ENCODE measurements around the gene TMIGD3.

Gene TMIGD3

DNA sequence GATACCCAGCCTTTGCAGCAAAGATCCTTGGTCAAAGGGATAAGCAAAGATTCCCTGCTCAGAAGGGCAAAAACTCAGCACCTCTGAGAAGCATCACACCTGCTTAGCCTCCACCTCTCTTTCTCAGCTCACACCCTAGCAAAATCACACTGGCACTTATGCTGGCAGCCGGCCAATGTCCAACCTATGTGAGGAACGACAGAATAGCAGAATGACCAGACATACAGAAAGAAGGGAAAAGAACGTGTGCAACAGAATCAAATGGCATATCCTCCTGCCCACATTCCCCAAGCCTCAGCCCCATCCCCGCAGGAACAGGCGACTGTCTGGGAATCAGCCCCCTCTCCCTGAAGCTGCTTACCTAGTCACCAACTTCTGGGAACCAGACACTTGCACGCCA lies 664 bp upstream of the TMIGD3 start:
- Histone ChIP-seq H3K9ac (ENCODE audit: low read length) (no peak overlapping the region), H3K36me3 (ENCODE audit: control insufficient read depth, insufficient read depth, low read length) (no peaks in the 10 kb centered on the region), H3K4me3 (ENCODE audit: low read length) (no peak overlapping the region), H3K27ac (ENCODE audit: low read depth, low read length) (no peak overlapping the region), H3K4me1 (ENCODE audit: control insufficient read depth, insufficient read depth, low read length) (peaks cover 21% of the 10 kb centered on the region), H3K27me3 (ENCODE audit: control insufficient read depth, insufficient read depth, low read length) (no peaks in the 10 kb centered on the region)

- H3K27me3 ChIP-seq (ENCODE audit: control insufficient read depth, insufficient read depth, low read length) = no peaks in the 10 kb centered on the region
- no peak overlapping the region for H3K27ac ChIP-seq (ENCODE audit: low read depth, low read length)
- H3K4me3 ChIP-seq (ENCODE audit: low read length) = no peak overlapping the region
- H3K36me3 ChIP-seq (ENCODE audit: control insufficient read depth, insufficient read depth, low read length) = no peaks in the 10 kb centered on the region
- peaks cover 5% of the 10 kb centered on the region for H3K4me1 ChIP-seq (ENCODE audit: control insufficient read depth, insufficient read depth, low read length)
- no peak overlapping the region for H3K9ac ChIP-seq (ENCODE audit: low read length)
Observed at GRCh38 chr1:111501645-111502044, 1.8 kb downstream of the TMIGD3 start.

- H3K27ac ChIP-seq (ENCODE audit: low read depth, low read length) = no peak overlapping the region
- H3K9ac ChIP-seq (ENCODE audit: low read length) = no peak overlapping the region
- H3K36me3 ChIP-seq (ENCODE audit: control insufficient read depth, insufficient read depth, low read length) = no peaks in the 10 kb centered on the region
- no peak overlapping the region for H3K4me3 ChIP-seq (ENCODE audit: low read length)
- no peaks in the 10 kb centered on the region for H3K4me1 ChIP-seq (ENCODE audit: control insufficient read depth, insufficient read depth, low read length)
- no peaks in the 10 kb centered on the region for H3K27me3 ChIP-seq (ENCODE audit: control insufficient read depth, insufficient read depth, low read length)
Observed at GRCh38 chr1:111499026-111499785, 4.2 kb downstream of the TMIGD3 start.

- no peak overlapping the region for H3K4me3 ChIP-seq (ENCODE audit: low read length)
- no peaks in the 10 kb centered on the region for H3K36me3 ChIP-seq (ENCODE audit: control insufficient read depth, insufficient read depth, low read length)
- no peaks in the 10 kb centered on the region for H3K27me3 ChIP-seq (ENCODE audit: control insufficient read depth, insufficient read depth, low read length)
- H3K9ac ChIP-seq (ENCODE audit: low read length) = no peak overlapping the region
- no peak overlapping the region for H3K27ac ChIP-seq (ENCODE audit: low read depth, low read length)
- no peaks in the 10 kb centered on the region for H3K4me1 ChIP-seq (ENCODE audit: control insufficient read depth, insufficient read depth, low read length)
Observed at GRCh38 chr1:111497592-111497991, 5.8 kb downstream of the TMIGD3 start.

DNA sequence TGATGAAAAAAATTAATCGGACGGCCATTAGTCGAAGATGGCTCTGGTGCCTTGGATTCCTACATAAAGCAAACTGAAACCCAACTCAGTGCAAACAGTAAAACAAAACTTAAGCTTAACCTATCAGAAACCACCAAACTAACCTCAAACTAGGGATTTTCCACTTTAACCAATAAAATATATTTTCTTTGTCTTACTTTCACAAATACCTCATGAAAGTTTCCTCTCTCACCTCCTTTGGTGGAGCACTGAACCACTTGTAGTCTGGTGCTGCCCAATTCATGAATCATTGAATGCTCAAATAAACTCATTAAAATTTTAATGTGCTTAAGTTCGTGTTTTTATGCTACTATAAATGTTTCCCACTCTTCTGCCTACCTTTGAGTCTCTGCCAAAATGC lies 7.0 kb downstream of the TMIGD3 start:
- H3K27ac ChIP-seq (ENCODE audit: low read depth, low read length) = no peak overlapping the region
- H3K4me1 ChIP-seq (ENCODE audit: control insufficient read depth, insufficient read depth, low read length) = no peaks in the 10 kb centered on the region
- no peak overlapping the region for H3K9ac ChIP-seq (ENCODE audit: low read length)
- no peak overlapping the region for H3K4me3 ChIP-seq (ENCODE audit: low read length)
- H3K36me3 ChIP-seq (ENCODE audit: control insufficient read depth, insufficient read depth, low read length) = no peaks in the 10 kb centered on the region
- H3K27me3 ChIP-seq (ENCODE audit: control insufficient read depth, insufficient read depth, low read length) = no peaks in the 10 kb centered on the region

DNA sequence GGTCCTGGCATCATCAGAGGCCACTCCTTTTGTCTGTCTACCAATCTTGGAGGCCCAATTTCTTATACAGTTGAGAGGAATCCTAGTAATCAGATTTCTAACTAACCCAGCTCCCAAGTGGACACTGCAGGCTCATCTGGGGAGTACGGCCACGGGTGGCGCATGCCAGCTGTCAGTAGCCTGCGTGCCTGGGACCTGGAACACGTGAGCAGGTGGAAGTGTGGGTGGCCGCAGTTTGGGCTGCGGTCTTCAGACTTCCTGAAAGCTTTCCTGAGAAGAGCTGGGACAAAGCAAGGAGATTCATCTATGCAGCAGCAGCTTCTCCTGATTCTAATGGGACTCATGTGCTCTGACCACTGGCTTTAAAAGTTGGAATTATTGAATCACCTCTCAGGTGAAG lies 12.4 kb downstream of the TMIGD3 start:
- no peak overlapping the region for H3K4me3 ChIP-seq (ENCODE audit: low read length)
- H3K9ac ChIP-seq (ENCODE audit: low read length) = no peak overlapping the region
- H3K36me3 ChIP-seq (ENCODE audit: control insufficient read depth, insufficient read depth, low read length) = no peaks in the 10 kb centered on the region
- H3K27ac ChIP-seq (ENCODE audit: low read depth, low read length) = no peak overlapping the region
- H3K27me3 ChIP-seq (ENCODE audit: control insufficient read depth, insufficient read depth, low read length) = no peaks in the 10 kb centered on the region
- no peaks in the 10 kb centered on the region for H3K4me1 ChIP-seq (ENCODE audit: control insufficient read depth, insufficient read depth, low read length)

GRCh38 chr1:111490220-111490619 lies 13.2 kb downstream of the TMIGD3 start:
- no peak overlapping the region for H3K27ac ChIP-seq (ENCODE audit: low read depth, low read length)
- no peaks in the 10 kb centered on the region for H3K36me3 ChIP-seq (ENCODE audit: control insufficient read depth, insufficient read depth, low read length)
- no peaks in the 10 kb centered on the region for H3K4me1 ChIP-seq (ENCODE audit: control insufficient read depth, insufficient read depth, low read length)
- H3K4me3 ChIP-seq (ENCODE audit: low read length) = no peak overlapping the region
- no peak overlapping the region for H3K9ac ChIP-seq (ENCODE audit: low read length)
- H3K27me3 ChIP-seq (ENCODE audit: control insufficient read depth, insufficient read depth, low read length) = no peaks in the 10 kb centered on the region

GRCh38 chr1:111489604-111490003 lies 13.8 kb downstream of the TMIGD3 start:
- H3K36me3 ChIP-seq (ENCODE audit: control insufficient read depth, insufficient read depth, low read length) = no peaks in the 10 kb centered on the region
- H3K4me3 ChIP-seq (ENCODE audit: low read length) = no peak overlapping the region
- no peak overlapping the region for H3K27ac ChIP-seq (ENCODE audit: low read depth, low read length)
- no peaks in the 10 kb centered on the region for H3K4me1 ChIP-seq (ENCODE audit: control insufficient read depth, insufficient read depth, low read length)
- no peaks in the 10 kb centered on the region for H3K27me3 ChIP-seq (ENCODE audit: control insufficient read depth, insufficient read depth, low read length)
- H3K9ac ChIP-seq (ENCODE audit: low read length) = no peak overlapping the region

- H3K27ac ChIP-seq (ENCODE audit: low read depth, low read length) = no peak overlapping the region
- no peaks in the 10 kb centered on the region for H3K27me3 ChIP-seq (ENCODE audit: control insufficient read depth, insufficient read depth, low read length)
- no peak overlapping the region for H3K9ac ChIP-seq (ENCODE audit: low read length)
- no peaks in the 10 kb centered on the region for H3K4me1 ChIP-seq (ENCODE audit: control insufficient read depth, insufficient read depth, low read length)
- no peaks in the 10 kb centered on the region for H3K36me3 ChIP-seq (ENCODE audit: control insufficient read depth, insufficient read depth, low read length)
- no peak overlapping the region for H3K4me3 ChIP-seq (ENCODE audit: low read length)
Observed at GRCh38 chr1:111488669-111489068, 14.8 kb downstream of the TMIGD3 start.

- no peaks in the 10 kb centered on the region for H3K36me3 ChIP-seq (ENCODE audit: control insufficient read depth, insufficient read depth, low read length)
- no peak overlapping the region for H3K27ac ChIP-seq (ENCODE audit: low read depth, low read length)
- H3K4me1 ChIP-seq (ENCODE audit: control insufficient read depth, insufficient read depth, low read length) = no peaks in the 10 kb centered on the region
- H3K4me3 ChIP-seq (ENCODE audit: low read length) = no peak overlapping the region
- H3K27me3 ChIP-seq (ENCODE audit: control insufficient read depth, insufficient read depth, low read length) = no peaks in the 10 kb centered on the region
- H3K9ac ChIP-seq (ENCODE audit: low read length) = no peak overlapping the region
Observed at GRCh38 chr1:111487133-111487532, 16.3 kb downstream of the TMIGD3 start.

DNA sequence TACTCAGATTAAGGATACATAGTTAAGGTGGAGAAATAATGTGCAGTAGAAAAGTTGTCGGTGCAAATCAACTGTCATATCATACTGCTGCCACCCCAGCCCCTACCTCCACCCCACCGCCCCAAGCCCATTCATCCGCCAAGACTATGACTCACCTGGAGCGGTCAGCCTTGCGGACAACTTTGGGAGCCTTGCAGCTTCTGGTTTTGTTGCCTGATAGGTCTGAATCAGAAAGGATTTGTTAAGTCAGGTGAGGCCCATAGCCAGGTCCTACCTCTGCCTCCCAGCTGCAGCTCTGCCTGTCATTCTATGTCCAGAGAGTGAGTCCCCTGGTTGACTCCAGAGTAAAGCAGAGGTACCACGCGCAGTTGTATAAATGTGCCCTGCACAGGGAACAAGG lies 17.0 kb downstream of the TMIGD3 start:
- Histone ChIP-seq H3K4me1 (ENCODE audit: control insufficient read depth, insufficient read depth, low read length) (no peaks in the 10 kb centered on the region), H3K9ac (ENCODE audit: low read length) (no peak overlapping the region), H3K4me3 (ENCODE audit: low read length) (no peak overlapping the region), H3K36me3 (ENCODE audit: control insufficient read depth, insufficient read depth, low read length) (no peaks in the 10 kb centered on the region), H3K27me3 (ENCODE audit: control insufficient read depth, insufficient read depth, low read length) (no peaks in the 10 kb centered on the region), H3K27ac (ENCODE audit: low read depth, low read length) (no peak overlapping the region)

- Histone ChIP-seq H3K9ac (ENCODE audit: low read length) (no peak overlapping the region), H3K36me3 (ENCODE audit: control insufficient read depth, insufficient read depth, low read length) (no peaks in the 10 kb centered on the region), H3K4me1 (ENCODE audit: control insufficient read depth, insufficient read depth, low read length) (no peaks in the 10 kb centered on the region), H3K27ac (ENCODE audit: low read depth, low read length) (no peak overlapping the region), H3K4me3 (ENCODE audit: low read length) (no peak overlapping the region), H3K27me3 (ENCODE audit: control insufficient read depth, insufficient read depth, low read length) (no peaks in the 10 kb centered on the region)
Observed at GRCh38 chr1:111484391-111485026, 18.9 kb downstream of the TMIGD3 start.

GRCh38 chr1:111483876-111484275 lies 19.6 kb downstream of the TMIGD3 start:
- Histone ChIP-seq H3K27ac (ENCODE audit: low read depth, low read length) (no peak overlapping the region), H3K4me3 (ENCODE audit: low read length) (no peak overlapping the region), H3K9ac (ENCODE audit: low read length) (no peak overlapping the region), H3K36me3 (ENCODE audit: control insufficient read depth, insufficient read depth, low read length) (no peaks in the 10 kb centered on the region), H3K4me1 (ENCODE audit: control insufficient read depth, insufficient read depth, low read length) (no peaks in the 10 kb centered on the region), H3K27me3 (ENCODE audit: control insufficient read depth, insufficient read depth, low read length) (no peaks in the 10 kb centered on the region)
